Anterior cingulate cortex (tissue), 58 donors: ENCODE measurements around the gene SHC3.

Experiments
- DNase-seq, 58 donors: peaks; one replicate each; lab custom pipeline; 2025; lab: John Stamatoyannopoulos, UW

Gene SHC3

DNA sequence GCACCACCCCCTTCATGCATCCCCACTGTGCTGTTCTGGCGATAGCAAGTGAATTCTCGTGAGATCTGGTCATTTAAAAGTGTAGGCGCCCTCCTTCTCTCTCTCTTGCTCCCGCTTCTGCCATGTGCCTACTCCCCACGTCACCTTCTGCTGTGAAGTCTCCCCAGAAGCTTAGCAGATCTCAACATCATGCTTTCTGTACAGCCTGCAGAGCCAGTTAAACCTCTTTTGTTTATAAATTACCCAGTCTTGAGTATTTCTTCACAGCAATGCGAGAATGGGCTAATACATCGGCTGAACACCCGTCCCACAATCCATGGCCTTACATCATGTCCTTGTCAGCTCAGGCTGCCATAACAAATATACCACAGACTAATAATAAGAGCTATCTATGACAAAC is 17.4 kb downstream of the SHC3 start:
- DNase-seq = no peak

DNA sequence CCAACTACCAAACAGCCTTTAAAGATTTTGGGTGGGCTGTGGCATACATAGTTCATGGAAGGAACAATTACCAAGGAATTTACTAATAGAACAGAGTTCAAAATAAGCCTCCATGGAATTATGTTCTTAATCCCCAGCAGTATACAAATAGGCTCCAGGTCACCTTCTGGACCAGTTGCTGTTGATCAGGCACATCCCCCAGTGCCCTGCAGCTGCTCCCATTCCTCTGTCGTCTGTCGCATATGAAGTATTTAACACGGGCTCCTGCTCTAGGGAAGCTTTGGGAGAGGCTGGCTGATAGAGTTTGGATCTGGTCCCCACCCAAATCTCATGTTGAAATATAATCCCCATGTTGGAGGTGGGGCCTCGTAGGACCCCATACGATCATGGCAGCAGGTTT is 17.8 kb downstream of the SHC3 start:
- no peak for DNase-seq

DNA sequence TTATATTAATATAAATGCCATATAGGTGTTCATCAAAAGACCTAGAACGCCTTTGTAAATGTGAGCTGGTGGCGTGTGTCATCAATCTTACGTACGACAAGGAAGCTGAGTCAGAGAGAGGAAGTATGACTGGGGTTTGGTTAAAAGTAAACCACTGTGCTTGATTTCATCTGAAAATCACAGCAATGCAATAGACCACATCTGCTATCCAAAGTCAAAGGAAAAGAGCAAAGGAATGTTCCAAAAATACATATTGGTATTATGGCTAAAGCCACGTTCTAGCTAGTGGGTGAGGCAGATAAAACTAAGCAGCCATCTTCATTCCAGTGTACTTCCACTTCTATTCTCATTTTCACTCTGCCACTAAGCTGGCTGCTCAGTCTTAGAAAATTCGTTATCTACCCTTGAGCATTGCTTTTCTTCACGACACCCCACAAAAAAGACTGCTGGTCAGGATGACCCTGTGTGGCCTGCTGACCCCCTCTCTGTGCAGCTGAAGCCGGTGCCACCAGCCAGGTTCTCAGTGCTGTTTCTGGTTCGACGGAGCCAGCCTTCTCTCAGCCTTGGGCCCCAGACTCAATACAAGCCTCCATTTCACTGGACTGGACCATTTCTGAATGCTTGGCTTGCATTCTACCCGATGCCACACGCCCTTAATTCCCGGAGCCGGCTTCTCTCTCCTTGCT is 23.8 kb downstream of the SHC3 start:
- DNase-seq = peak in 1 of 58 donors; percentile 5

DNA sequence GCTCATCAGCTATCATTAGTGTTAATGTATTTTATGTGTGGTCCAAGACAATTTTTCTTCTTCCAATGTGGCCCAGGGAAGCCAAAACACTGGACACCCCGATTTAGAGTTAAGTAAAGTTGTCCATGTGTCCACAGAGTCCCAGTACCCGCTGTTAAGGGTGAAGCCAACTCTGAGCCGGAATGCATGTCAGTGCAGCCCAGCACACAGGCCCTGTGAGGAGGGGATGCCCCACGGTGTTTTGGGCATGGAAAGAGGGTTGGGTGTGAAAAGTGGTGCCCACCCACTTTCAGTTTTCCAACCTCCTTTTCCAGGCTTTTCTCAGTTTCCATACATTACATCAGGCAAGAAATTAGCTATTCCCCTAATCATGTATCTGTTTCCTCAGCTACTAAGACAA is 24.4 kb downstream of the SHC3 start:
- DNase-seq = no peak

DNA sequence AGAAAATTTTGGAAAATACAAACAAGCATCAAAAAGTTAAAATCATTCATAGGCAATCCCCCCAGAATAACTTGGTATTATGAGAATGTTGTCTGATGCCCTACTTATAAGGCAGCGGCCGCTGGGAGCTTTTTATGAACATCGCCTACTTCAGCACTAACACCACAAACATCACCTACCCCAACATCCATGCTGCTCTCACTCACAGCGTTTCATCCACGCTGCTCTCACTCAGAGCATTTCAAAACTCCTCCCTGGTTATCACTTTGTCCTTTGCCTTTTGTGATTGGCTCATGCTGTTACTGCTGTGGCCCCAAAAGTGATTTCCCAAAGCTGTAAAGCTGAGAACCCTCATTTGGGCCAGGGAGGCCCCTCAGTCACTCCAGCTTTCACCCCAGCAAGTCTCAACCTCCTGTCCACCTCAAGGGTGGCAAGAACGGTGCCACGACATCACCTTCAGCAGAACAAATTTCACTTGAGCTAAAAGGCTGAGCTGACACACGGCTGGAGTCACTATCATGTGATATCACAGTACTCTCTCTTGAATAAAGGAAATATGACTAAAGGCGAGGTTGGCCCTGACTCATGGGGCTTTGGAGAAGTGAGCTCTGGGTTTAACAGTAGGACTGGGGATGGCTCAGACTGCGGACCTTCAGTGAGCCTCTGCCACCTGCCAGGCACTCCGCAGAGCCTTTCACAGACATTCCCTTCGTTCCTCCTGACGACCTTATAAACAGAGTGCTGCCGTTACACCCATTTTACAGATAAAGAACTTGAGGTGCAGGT is 25.2 kb downstream of the SHC3 start:
- DNase-seq = peak in 2 of 58 donors; percentile 18 to 48

DNA sequence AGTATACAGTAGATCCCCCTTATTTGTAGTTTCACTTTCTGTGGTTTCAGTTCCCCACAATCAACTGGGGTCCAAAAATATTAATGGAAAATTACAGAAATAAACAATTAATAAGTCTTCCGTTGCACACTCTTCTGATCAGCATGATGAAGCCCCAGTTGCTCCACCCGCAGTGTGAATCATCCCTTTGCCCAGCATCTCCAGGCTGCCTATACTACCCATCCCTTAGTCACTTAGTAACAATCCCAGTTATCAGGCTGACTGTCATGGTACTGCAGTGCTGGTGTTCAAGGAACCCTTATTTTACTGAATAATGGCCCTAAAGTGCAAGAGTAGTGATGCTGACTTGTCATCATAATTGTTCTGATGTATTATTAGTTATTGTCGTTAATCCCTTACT is 28.9 kb downstream of the SHC3 start:
- no peak for DNase-seq

DNA sequence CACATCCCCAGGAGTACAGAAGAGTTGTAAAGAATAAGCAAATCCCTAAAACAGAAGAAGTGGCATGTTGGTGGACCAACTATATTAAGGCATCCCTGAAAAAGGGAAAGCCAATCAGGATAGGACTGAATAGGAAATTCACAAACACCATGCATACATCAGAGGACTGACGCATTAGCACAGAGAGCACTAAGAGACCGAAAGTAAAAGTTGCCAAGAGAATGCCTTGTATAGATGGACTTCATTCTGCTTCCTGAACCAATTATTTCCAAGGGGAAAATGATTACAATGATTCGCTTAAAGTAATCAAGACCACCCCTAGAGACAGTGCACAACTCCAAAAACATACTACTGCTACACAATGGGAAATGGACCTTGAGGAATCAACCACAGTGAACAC is 33.5 kb downstream of the SHC3 start:
- peak in 3 of 58 donors; percentile 23 to 26 (median 25) for DNase-seq

DNA sequence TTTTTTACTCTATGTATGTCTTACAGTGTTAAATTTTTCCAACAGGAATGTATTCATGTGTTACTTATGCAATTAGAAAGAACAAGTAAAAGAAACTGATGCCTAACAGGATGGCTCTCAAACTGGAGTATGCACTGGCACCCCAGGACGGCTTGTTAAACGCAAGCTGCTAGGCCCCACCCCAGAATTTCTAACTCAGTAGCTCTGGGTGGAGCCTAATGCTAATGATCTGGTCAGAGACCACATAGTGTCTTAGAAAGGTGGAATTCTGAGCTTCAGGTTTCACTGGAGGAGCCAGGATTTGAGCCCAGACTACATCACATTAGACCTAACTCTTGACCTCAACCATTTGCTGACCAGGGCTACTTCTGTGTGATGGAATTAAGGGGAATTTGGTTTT is 34.4 kb downstream of the SHC3 start:
- DNase-seq = no peak

DNA sequence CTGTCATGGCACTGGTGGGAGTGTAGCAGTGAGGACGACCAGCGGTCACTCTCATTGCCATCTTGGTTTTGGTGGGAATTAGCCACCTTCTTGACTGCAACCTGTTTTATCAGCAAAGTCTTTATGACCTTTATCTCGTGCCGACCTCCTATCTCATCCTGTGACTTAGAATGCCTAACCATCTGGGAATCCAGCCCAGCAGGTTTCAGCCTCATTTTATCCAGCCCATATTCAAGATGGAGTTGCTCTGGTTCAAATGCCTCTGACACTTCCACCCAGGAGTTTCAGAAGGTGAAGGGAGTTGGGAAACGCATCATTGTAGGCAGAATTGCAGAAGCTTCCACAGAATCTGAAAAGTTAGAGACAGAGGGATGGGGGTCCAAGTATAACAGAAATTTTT is 35.4 kb downstream of the SHC3 start:
- DNase-seq = no peak

DNA sequence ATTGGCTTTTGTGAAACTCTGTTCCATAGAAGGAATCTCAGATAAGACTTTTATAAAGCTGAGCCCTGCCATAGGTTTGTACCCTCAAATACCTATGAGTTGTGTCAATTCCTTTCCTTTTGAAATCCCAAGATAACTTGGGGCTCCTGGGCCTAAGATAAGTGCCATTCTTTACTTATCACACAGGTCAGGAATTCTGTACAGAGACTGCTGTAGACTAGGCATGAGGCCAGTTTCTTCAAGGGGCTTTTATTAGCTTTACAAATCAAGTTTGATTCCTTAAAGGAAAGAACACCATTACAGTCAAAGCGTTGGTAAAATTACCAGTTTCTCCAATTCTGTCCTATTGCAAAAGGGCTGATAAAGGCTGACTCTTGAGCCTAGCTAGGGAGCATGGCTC is 39.2 kb downstream of the SHC3 start:
- DNase-seq = no peak

DNA sequence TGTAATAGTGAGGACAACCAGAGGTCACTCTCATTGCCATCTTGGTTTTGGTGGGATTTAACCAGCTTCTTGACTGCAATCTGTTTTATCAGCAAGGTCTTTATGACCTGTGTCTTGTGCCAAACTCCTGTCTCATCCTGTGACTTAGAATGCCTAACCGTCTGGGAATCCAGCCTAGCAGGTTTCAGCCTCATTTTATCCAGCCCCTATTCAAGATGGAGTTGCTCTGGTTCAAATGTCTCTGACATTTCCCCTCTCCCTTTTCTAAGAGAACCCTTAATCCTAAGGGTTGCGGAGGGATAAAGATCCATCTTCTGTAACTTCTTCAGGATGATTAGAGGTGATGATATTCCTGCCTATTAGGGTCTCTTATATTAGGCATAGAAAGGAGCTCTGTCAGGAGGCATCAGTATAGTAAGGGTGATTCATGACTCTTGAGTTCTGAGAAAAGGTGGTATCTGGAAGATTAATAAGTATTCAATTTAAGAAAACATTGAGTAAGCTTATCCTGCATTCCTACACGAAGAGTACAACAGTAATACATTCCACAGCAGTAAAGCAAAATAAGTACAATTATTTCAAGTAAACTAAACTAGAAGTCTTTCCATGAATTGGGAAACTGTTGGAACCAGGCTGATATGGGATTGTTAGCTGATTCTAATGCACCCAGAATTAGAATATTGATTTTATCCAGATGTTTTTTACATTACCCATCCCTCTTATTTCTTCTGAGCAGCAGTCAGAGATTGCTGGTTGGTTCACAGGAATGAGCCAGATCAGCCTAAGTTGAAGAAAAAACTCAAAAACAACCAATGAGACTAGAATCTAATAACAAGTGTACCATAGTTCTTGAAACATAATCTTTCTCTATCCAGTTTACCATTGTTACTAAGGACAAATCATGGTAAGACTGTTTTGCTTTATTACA is 39.9 kb downstream of the SHC3 start:
- DNase-seq = no peak

DNA sequence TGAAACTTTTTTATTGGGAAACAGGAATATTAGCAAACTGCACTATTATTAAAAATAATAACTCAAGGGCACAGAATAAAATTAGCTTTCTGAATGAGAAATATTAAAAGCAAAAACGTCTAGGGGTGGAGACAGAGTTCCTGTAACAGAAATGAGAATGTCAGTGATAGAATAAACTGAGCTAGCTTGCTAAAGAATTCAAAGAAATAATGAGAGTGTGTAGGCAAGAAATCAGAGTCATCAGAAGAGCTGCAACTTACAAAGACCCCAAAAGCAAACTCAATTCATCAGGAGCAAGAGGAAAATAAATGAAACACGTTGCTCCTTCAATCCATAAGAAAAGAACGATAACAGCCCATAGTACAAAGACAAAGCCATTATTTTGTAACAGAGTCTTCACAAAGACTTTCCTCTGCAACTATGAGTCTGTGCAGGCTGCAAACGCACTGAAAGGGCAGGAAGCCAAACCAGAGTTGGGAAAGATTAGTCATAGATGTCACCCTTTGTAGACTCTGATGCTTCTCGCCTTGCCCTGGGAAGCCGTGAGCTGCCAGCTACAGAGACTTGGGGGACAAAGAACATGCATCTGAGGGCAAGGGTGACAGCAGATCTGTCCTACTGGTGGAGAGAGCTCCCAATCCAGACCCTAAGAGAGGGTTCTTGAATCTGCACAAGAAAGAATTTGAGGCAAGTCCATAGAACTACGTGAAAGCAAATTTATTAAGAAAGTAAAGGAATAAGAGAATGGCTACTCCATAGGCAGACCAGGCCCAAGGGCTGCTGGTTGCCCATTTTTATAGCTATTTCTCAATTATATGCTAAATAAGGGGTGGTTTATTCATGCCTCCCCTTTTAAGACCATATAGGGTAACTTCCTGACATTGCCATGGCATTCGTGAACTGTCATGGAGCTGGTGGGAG is 40.8 kb downstream of the SHC3 start:
- DNase-seq = peak in 11 of 58 donors; percentile 2 to 34 (median 22)

DNA sequence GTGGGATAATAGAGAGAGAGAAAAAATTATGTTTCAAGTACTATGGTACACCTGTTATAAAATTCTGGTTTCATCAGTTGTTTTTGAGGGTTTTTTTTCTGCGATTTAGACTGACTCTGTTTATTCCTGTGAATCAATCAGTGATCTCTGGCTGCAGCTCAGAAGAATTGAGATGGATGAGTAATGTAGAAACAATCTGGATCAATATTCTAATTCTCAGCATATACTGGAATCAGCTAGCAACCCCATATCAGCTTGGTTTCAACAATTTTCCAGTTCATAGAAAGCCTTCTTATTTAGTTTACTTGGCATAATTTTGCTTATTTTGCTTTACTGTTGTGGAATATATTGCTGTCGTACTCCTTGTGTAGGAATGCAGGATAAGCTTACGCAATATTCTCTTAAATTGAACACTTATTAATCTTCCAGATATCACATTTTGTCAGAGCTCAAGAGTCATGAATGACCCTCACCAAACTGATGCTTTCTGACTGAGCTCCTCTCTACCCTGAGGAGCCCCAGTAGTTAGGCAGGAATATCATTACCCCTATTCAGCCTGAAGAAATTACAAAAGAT is 42.9 kb downstream of the SHC3 start:
- DNase-seq = no peak

DNA sequence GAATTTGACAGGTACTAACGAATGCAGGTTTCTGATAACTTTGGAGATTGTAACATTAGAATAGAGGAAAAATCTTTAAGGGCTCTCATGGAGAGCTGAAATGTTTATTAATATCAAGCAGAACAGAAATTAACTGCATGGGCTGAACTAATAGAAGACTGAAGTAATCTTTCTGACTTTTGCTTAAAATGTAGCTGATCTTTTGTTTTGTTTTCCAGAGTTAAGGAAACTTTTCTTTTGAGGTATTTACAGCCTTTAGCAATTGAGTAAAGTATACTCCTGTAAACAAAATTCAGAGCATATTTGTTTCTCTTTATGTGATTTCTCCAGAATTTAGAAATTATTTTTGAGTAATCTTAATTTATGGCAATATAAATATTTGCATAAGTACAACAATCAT is 43.9 kb downstream of the SHC3 start:
- no peak for DNase-seq

DNA sequence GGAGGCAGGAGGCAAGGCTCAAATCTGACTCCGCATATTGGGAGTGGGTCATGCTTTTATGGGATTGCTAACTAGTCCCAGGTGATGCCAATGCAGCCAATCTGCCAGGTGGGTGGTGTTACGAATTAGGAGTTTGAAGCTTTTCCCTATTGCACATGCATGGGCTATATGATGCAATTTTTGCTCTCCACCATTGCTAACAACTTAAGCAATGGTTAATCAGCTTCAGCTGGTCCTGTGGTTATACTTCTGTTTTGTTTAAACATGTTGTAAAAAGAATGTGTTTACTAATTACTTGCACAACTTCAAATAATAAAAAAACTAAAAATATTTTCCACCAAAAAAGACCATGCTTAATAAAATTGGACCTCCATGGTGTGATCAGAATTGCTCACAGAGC is 55.7 kb downstream of the SHC3 start:
- no peak for DNase-seq

DNA sequence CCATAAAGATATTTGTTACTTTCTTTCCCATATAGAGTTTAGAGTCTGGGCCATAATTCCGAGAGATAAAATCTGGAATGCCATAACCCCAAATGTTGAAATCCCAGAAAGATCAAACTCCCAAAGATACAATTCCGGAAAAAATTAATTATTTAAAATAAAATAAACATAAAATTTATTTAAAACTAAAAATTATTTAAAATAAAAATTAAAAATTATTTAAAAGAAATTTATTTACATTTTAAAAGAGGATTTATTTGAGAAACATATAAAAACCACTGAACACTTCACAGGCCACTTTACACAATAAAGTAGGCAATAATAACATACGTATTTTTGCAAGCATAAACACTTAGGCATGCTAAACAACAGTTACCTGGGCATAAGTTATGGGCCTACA is 57.9 kb downstream of the SHC3 start:
- DNase-seq = no peak

DNA sequence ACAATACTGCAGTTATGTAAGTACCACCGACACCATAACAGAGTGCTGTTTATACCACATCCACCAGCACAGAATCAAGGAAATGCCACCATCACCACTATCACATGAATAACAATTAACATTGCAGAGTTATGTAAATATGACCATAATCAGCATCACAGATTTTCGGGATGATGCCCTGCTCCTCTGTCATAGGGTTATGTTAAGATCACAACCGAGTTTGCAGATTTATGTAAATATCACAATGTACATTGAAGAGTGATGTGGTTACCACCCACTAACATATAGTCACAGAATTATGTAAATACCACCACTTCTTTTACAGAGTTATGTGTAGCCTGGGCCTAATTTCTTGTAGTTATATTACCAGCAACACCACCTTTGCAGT is 61.8 kb downstream of the SHC3 start:
- DNase-seq = no peak

DNA sequence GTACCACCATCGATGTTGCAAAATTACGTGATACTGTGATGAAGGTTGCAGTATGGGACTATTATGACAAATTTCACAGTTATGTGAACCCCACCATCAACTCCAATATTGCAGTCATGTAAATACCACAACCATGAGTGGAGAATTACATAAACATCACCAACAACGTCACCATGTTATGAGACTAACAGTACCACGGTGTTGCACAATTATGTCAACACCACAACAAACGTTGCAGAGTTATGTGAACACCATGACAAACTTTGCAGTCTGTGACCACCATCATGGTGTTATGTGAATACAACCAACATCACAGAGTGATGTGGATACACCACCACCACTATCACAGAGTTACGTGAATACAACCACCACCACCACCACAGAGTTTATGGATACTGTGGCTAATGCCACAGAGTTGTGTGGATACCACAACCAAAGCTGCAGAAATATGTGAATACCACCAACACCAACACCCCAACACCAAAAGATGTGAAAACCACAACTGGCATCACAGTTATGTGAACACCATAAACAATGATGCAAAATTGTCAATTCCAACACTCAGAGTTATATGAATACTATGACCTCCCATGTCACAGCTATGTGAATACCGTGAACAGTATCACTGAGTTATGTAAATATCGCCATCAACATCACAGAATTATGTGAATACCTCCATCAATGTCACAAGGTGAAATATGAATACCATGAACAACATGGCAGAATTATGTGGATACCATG is 62.4 kb downstream of the SHC3 start:
- no peak for DNase-seq

DNA sequence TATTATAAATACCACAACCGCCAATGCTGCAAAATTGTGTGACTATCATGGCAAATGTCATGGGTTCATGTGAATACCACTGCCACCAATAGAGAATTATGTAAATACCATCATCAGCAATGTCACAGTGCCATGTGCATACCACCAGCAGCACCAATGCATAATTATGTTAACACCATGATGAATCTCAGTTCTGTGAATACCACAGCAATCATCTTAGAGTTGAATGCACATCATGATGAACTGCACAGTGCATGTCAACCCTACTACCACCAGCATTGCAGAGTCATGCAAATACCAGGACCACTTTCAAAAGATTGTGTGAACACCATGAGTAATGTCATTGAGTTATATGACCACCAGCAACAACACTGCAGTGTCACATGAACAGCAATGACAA is 63.2 kb downstream of the SHC3 start:
- no peak for DNase-seq
